ENCODE measurements around the gene GNE.
A peak's percentile ranks its signal among the peaks of the same experiment; 100 is the strongest.

The GNE gene

GRCh38 chr9:36263683-36264082 is 5.4 kb upstream of the GNE start:
- H3K9ac ChIP-seq (ENCODE audit: low read length) = no peak overlapping the region
- H4K8ac ChIP-seq (ENCODE audit: low read depth, low read length) = no peak overlapping the region
- H3K4me1 ChIP-seq (ENCODE audit: control insufficient read depth in 1 of 2, insufficient read depth in 2 of 2, low read length in 2 of 2) = no peaks in the 10 kb centered on the region
- no peak overlapping the region for H2AK5ac ChIP-seq (ENCODE audit: low read length)
- no peak overlapping the region for H3K4ac ChIP-seq (ENCODE audit: low read depth, low read length)
- no peak for DNase-seq
- no peaks in the 10 kb centered on the region for H3K27me3 ChIP-seq (ENCODE audit: insufficient read depth, low read length)
- H4K12ac ChIP-seq (ENCODE audit: low read depth, low read length) = no peak overlapping the region
- H3K4me2 ChIP-seq (ENCODE audit: low read length) = no peak overlapping the region
- peaks cover 3% of the 10 kb centered on the region for H3K79me2 ChIP-seq (ENCODE audit: control insufficient read depth, insufficient read depth, low read length, poor library complexity)
- H2AFZ ChIP-seq (ENCODE audit: insufficient read depth, low read length, poor library complexity) = no peak overlapping the region
- no peak overlapping the region for H3K14ac ChIP-seq (ENCODE audit: low read length)
- peaks cover 0 to 5% of the 10 kb centered on the region in 2 experiments for H3K36me3 ChIP-seq (ENCODE audit: control insufficient read depth in 1 of 2, insufficient read depth in 2 of 2, low read length in 2 of 2)
- no peaks in the 10 kb centered on the region for H3K79me1 ChIP-seq (ENCODE audit: low read length)
- WGBS (ENCODE audit: extremely low coverage, insufficient coverage, insufficient read length) = no CpG with 5 or more reads among the region's 2 CpGs
- no peak overlapping the region for H3K27ac ChIP-seq (ENCODE audit: low read depth, low read length)
- no peak overlapping the region for H3K23ac ChIP-seq (ENCODE audit: low read length)
- H2BK120ac ChIP-seq (ENCODE audit: insufficient read depth, low read length, poor library complexity) = no peak overlapping the region
- no peak overlapping the region for H2BK5ac ChIP-seq (ENCODE audit: low read depth, low read length, poor library complexity)
- H3K4me3 ChIP-seq (ENCODE audit: low read depth, low read length) = no peak overlapping the region
- H2BK12ac ChIP-seq (ENCODE audit: low read length) = no peak overlapping the region
- no peak overlapping the region for H4K91ac ChIP-seq (ENCODE audit: low read depth, low read length)
- H3K9me3 ChIP-seq (ENCODE audit: insufficient read depth, low read depth, low read length) = peaks cover 1% of the 10 kb centered on the region
- H3K18ac ChIP-seq (ENCODE audit: low read length) = no peak overlapping the region

GRCh38 chr9:36258996-36259533 is 817 bp upstream of the GNE start:
- WGBS (ENCODE audit: extremely low coverage, insufficient coverage, insufficient read length) = no CpG with 5 or more reads among the region's 7 CpGs
- H3K9ac ChIP-seq (ENCODE audit: low read length) = peak overlapping the region; percentile 10
- no peak overlapping the region for H2AK5ac ChIP-seq (ENCODE audit: low read length)
- H4K12ac ChIP-seq (ENCODE audit: low read depth, low read length) = peak overlapping the region; percentile 58
- peak overlapping the region; percentile 86 for H3K4me3 ChIP-seq (ENCODE audit: low read depth, low read length)
- no peak overlapping the region for H2BK5ac ChIP-seq (ENCODE audit: low read depth, low read length, poor library complexity)
- H3K4me1 ChIP-seq (ENCODE audit: control insufficient read depth in 1 of 2, insufficient read depth in 2 of 2, low read length in 2 of 2) = no peaks in the 10 kb centered on the region
- no peak overlapping the region for H3K27ac ChIP-seq (ENCODE audit: low read depth, low read length)
- H3K79me1 ChIP-seq (ENCODE audit: low read length) = no peaks in the 10 kb centered on the region
- no peaks in the 10 kb centered on the region for H3K79me2 ChIP-seq (ENCODE audit: control insufficient read depth, insufficient read depth, low read length, poor library complexity)
- peak overlapping the region; percentile 57 for H3K4me2 ChIP-seq (ENCODE audit: low read length)
- H3K18ac ChIP-seq (ENCODE audit: low read length) = no peak overlapping the region
- H2BK12ac ChIP-seq (ENCODE audit: low read length) = no peak overlapping the region
- H3K23ac ChIP-seq (ENCODE audit: low read length) = no peak overlapping the region
- no peak overlapping the region for H4K91ac ChIP-seq (ENCODE audit: low read depth, low read length)
- H3K9me3 ChIP-seq (ENCODE audit: insufficient read depth, low read depth, low read length) = peaks cover 1% of the 10 kb centered on the region
- no peaks in the 10 kb centered on the region for H3K27me3 ChIP-seq (ENCODE audit: insufficient read depth, low read length)
- H4K8ac ChIP-seq (ENCODE audit: low read depth, low read length) = peak overlapping the region; percentile 39
- H2BK120ac ChIP-seq (ENCODE audit: insufficient read depth, low read length, poor library complexity) = no peak overlapping the region
- peak overlapping the region; percentile 3 for H3K14ac ChIP-seq (ENCODE audit: low read length)
- H3K36me3 ChIP-seq (ENCODE audit: control insufficient read depth in 1 of 2, insufficient read depth in 2 of 2, low read length in 2 of 2) = peaks cover 0 to 2% of the 10 kb centered on the region in 2 experiments
- no peak overlapping the region for H3K4ac ChIP-seq (ENCODE audit: low read depth, low read length)
- no peak for DNase-seq
- H2AFZ ChIP-seq (ENCODE audit: insufficient read depth, low read length, poor library complexity) = no peak overlapping the region

GRCh38 chr9:36251428-36251827 is 6.8 kb downstream of the GNE start:
- H3K9ac ChIP-seq (ENCODE audit: low read length) = no peak overlapping the region
- H2AK5ac ChIP-seq (ENCODE audit: low read length) = no peak overlapping the region
- no peak overlapping the region for H3K27ac ChIP-seq (ENCODE audit: low read depth, low read length)
- no peak overlapping the region for H3K14ac ChIP-seq (ENCODE audit: low read length)
- H4K8ac ChIP-seq (ENCODE audit: low read depth, low read length) = no peak overlapping the region
- H2BK12ac ChIP-seq (ENCODE audit: low read length) = no peak overlapping the region
- H2BK5ac ChIP-seq (ENCODE audit: low read depth, low read length, poor library complexity) = no peak overlapping the region
- H3K4me2 ChIP-seq (ENCODE audit: low read length) = no peak overlapping the region
- no peaks in the 10 kb centered on the region for H3K9me3 ChIP-seq (ENCODE audit: insufficient read depth, low read depth, low read length)
- no peak overlapping the region for H2AFZ ChIP-seq (ENCODE audit: insufficient read depth, low read length, poor library complexity)
- no peak overlapping the region for H4K91ac ChIP-seq (ENCODE audit: low read depth, low read length)
- no CpG with 5 or more reads among the region's 1 CpG for WGBS (ENCODE audit: extremely low coverage, insufficient coverage, insufficient read length)
- no peaks in the 10 kb centered on the region for H3K27me3 ChIP-seq (ENCODE audit: insufficient read depth, low read length)
- H3K23ac ChIP-seq (ENCODE audit: low read length) = peak overlapping the region; percentile 81
- no peak for DNase-seq
- no peak overlapping the region for H3K4ac ChIP-seq (ENCODE audit: low read depth, low read length)
- H3K36me3 ChIP-seq (ENCODE audit: control insufficient read depth in 1 of 2, insufficient read depth in 2 of 2, low read length in 2 of 2) = peaks cover 0 to 3% of the 10 kb centered on the region in 2 experiments
- H2BK120ac ChIP-seq (ENCODE audit: insufficient read depth, low read length, poor library complexity) = no peak overlapping the region
- no peak overlapping the region for H4K12ac ChIP-seq (ENCODE audit: low read depth, low read length)
- H3K79me1 ChIP-seq (ENCODE audit: low read length) = no peaks in the 10 kb centered on the region
- H3K18ac ChIP-seq (ENCODE audit: low read length) = no peak overlapping the region
- H3K79me2 ChIP-seq (ENCODE audit: control insufficient read depth, insufficient read depth, low read length, poor library complexity) = no peaks in the 10 kb centered on the region
- H3K4me3 ChIP-seq (ENCODE audit: low read depth, low read length) = no peak overlapping the region
- H3K4me1 ChIP-seq (ENCODE audit: control insufficient read depth in 1 of 2, insufficient read depth in 2 of 2, low read length in 2 of 2) = no peaks in the 10 kb centered on the region

GRCh38 chr9:36250079-36250478 is 8.2 kb downstream of the GNE start:
- Histone ChIP-seq H3K14ac (ENCODE audit: low read length) (no peak overlapping the region), H3K9me3 (ENCODE audit: insufficient read depth, low read depth, low read length) (no peaks in the 10 kb centered on the region), H3K18ac (ENCODE audit: low read length) (no peak overlapping the region), H3K4me1 (ENCODE audit: control insufficient read depth in 1 of 2, insufficient read depth in 2 of 2, low read length in 2 of 2) (no peaks in the 10 kb centered on the region), H2BK5ac (ENCODE audit: low read depth, low read length, poor library complexity) (no peak overlapping the region), H4K91ac (ENCODE audit: low read depth, low read length) (no peak overlapping the region), H2BK12ac (ENCODE audit: low read length) (no peak overlapping the region), H4K8ac (ENCODE audit: low read depth, low read length) (no peak overlapping the region), H3K23ac (ENCODE audit: low read length) (no peak overlapping the region), H3K4ac (ENCODE audit: low read depth, low read length) (no peak overlapping the region), H3K27ac (ENCODE audit: low read depth, low read length) (no peak overlapping the region), H2AK5ac (ENCODE audit: low read length) (no peak overlapping the region), H3K4me2 (ENCODE audit: low read length) (no peak overlapping the region), H3K4me3 (ENCODE audit: low read depth, low read length) (no peak overlapping the region), H2AFZ (ENCODE audit: insufficient read depth, low read length, poor library complexity) (no peak overlapping the region), H3K79me1 (ENCODE audit: low read length) (no peaks in the 10 kb centered on the region), H3K36me3 (ENCODE audit: control insufficient read depth in 1 of 2, insufficient read depth in 2 of 2, low read length in 2 of 2) (peaks cover 8% of the 10 kb centered on the region in 2 experiments), H3K27me3 (ENCODE audit: insufficient read depth, low read length) (no peaks in the 10 kb centered on the region), H3K9ac (ENCODE audit: low read length) (no peak overlapping the region), H2BK120ac (ENCODE audit: insufficient read depth, low read length, poor library complexity) (no peak overlapping the region), H4K12ac (ENCODE audit: low read depth, low read length) (no peak overlapping the region), H3K79me2 (ENCODE audit: control insufficient read depth, insufficient read depth, low read length, poor library complexity) (no peaks in the 10 kb centered on the region)
- DNase-seq = no peak
- WGBS (ENCODE audit: extremely low coverage, insufficient coverage, insufficient read length) = no CpG with 5 or more reads among the region's 1 CpG

All from trophoblast cell (in vitro differentiated cells and primary cell).